ENCODE measurements around the gene HSF4. TPM values are rescaled to one million over a fixed set of nuclear protein-coding genes. Genes with fewer than 3 reads are reported as not detected.
A peak's percentile ranks its signal among the peaks of the same experiment; 100 is the strongest.

The HSF4 gene
- total RNA-seq, 1 experiment from 2014 or later = 13.9 TPM

GRCh38 chr16:67149276-67150046 lies 15.1 kb upstream of the HSF4 start:
- H3K4me3 ChIP-seq (ENCODE audit: low read depth, low read length, poor library complexity, severe bottlenecking) = no peak overlapping the region
- TF ChIP-seq EZH2 (IDR thresholded peaks at IDR 0.05; ENCODE audit: borderline replicate concordance, low read depth, low read length, poor library complexity, severe bottlenecking) (no peak), CTCF (conservative IDR thresholded peaks at IDR 0.05; ENCODE audit: low read depth, low read length) (no peak)
- BruUV-seq (replicated peaks) = no TSS peak
- no peak for DNase-seq (ENCODE audit: low spot score)
- peaks cover 42% of the 10 kb centered on the region for H3K36me3 ChIP-seq (ENCODE audit: insufficient read depth, low read length, poor library complexity, severe bottlenecking)
- no peaks in the 10 kb centered on the region for H3K9me3 ChIP-seq (ENCODE audit: low read depth, low read length, poor library complexity, severe bottlenecking)
- ChIA-PET POLR2A (ENCODE audit: low non-redundant PET) (no interaction called here), CTCF (no interaction called here)
- peaks cover 9% of the 10 kb centered on the region for H3K4me1 ChIP-seq (ENCODE audit: insufficient read depth, low read length, poor library complexity, severe bottlenecking)
- no peaks in the 10 kb centered on the region for H3K27me3 ChIP-seq (replicated peaks; ENCODE audit: insufficient read depth, low read depth, low read length, poor library complexity)
- intact Hi-C loops (cut with micrococcal nuclease; ENCODE audit: unreplicated experiment) = loop anchor here (2.0 to 10.0 kb wide), 3 partner anchors 135 to 255 kb away; no protein-coding TSS in a partner anchor
- H3K27ac ChIP-seq (ENCODE audit: low read depth, low read length, poor library complexity, severe bottlenecking) = no peak overlapping the region

GRCh38 chr16:67150047-67150832 lies 14.3 kb upstream of the HSF4 start:
- ChIA-PET CTCF (interaction anchor here (0.8 to 1.8 kb wide), 2 partner anchors 132 to 137 kb away, joined by 3 to 6 read pairs; no protein-coding TSS in a partner anchor), POLR2A (ENCODE audit: low non-redundant PET) (no interaction called here)
- Histone ChIP-seq H3K4me3 (ENCODE audit: low read depth, low read length, poor library complexity, severe bottlenecking) (peak overlapping the region; percentile 83), H3K9me3 (ENCODE audit: low read depth, low read length, poor library complexity, severe bottlenecking) (no peaks in the 10 kb centered on the region), H3K27ac (ENCODE audit: low read depth, low read length, poor library complexity, severe bottlenecking) (peak overlapping the region; percentile 81), H3K4me1 (ENCODE audit: insufficient read depth, low read length, poor library complexity, severe bottlenecking) (peaks cover 9% of the 10 kb centered on the region), H3K27me3 (replicated peaks; ENCODE audit: insufficient read depth, low read depth, low read length, poor library complexity) (no peaks in the 10 kb centered on the region), H3K36me3 (ENCODE audit: insufficient read depth, low read length, poor library complexity, severe bottlenecking) (peaks cover 37% of the 10 kb centered on the region)
- peak; percentile 89 for DNase-seq (ENCODE audit: low spot score)
- BruUV-seq (replicated peaks) = no TSS peak
- peak; percentile 21; the same call in 1 of the 2 replicates for TF ChIP-seq CTCF (conservative IDR thresholded peaks at IDR 0.05; ENCODE audit: low read depth, low read length)
- no peak for TF ChIP-seq EZH2 (IDR thresholded peaks at IDR 0.05; ENCODE audit: borderline replicate concordance, low read depth, low read length, poor library complexity, severe bottlenecking)
- intact Hi-C loops (cut with micrococcal nuclease; ENCODE audit: unreplicated experiment) = loop anchor here (2.0 to 10.0 kb wide), 3 partner anchors 135 to 255 kb away; no protein-coding TSS in a partner anchor

- TF ChIP-seq EZH2 (IDR thresholded peaks at IDR 0.05; ENCODE audit: borderline replicate concordance, low read depth, low read length, poor library complexity, severe bottlenecking) (no peak), CTCF (conservative IDR thresholded peaks at IDR 0.05; ENCODE audit: low read depth, low read length) (no peak)
- CTCF ChIA-PET = interaction anchor here (0.5 to 1.8 kb wide), 3 partner anchors 133 to 242 kb away, joined by 3 to 6 read pairs (median 3); no protein-coding TSS in a partner anchor
- POLR2A ChIA-PET (ENCODE audit: low non-redundant PET) = no interaction called here
- peak within 1 kb of the TSS; percentile 83 for H3K4me3 ChIP-seq (ENCODE audit: low read depth, low read length, poor library complexity, severe bottlenecking)
- H3K4me1 ChIP-seq (ENCODE audit: insufficient read depth, low read length, poor library complexity, severe bottlenecking) = peaks cover 13% of the 10 kb centered on the region
- H3K36me3 ChIP-seq (ENCODE audit: insufficient read depth, low read length, poor library complexity, severe bottlenecking) = peaks cover 30% of the 10 kb centered on the region
- H3K27ac ChIP-seq (ENCODE audit: low read depth, low read length, poor library complexity, severe bottlenecking) = peak within 1 kb of the TSS; percentile 81
- peak; percentile 88 for DNase-seq (ENCODE audit: low spot score)
- intact Hi-C loops (cut with micrococcal nuclease; ENCODE audit: unreplicated experiment) = loop anchor here (2.0 to 10.0 kb wide), 3 partner anchors 136 to 256 kb away; no protein-coding TSS in a partner anchor
- BruUV-seq (replicated peaks) = no TSS peak
- H3K9me3 ChIP-seq (ENCODE audit: low read depth, low read length, poor library complexity, severe bottlenecking) = no peaks in the 10 kb centered on the region
- H3K27me3 ChIP-seq (replicated peaks; ENCODE audit: insufficient read depth, low read depth, low read length, poor library complexity) = no peaks in the 10 kb centered on the region
These were observed 13.6 kb upstream of the HSF4 start, which contains the start of gene B3GNT9 for GRCh38 chr16:67150833-67151396. B3GNT9 (minus strand) TSS chr16:67150998; CDS start chr16:67150485, 513 bp downstream.

Data from A673 (cell line).